Esophagus squamous epithelium (tissue), 5 donors: ENCODE measurements around the gene TPD52L1. TPM values are rescaled to one million over a fixed set of nuclear protein-coding genes. Genes with fewer than 3 reads are reported as not detected.

ENCODE experiments used
- DNase-seq: peaks from one replicate; lab custom pipeline; 2025; lab: John Stamatoyannopoulos, UW
- H3K27ac ChIP-seq, 4 donors: fragments of 200-600 bp; sonication (generic); one replicate each; pipeline ENCODE4 v1.5.1; 2016 to 2019; ENCODE audit warnings: mild to moderate bottlenecking in 1 of 4
- H3K27me3 ChIP-seq, 4 donors: fragments of 200-600 bp; sonication (generic); 1 replicate in 3 of 4; 2 replicates in 1 of 4; pipeline versions ENCODE4 v1.5.1 to v1.6.0; 2017 to 2021; ENCODE audit warnings: antibody characterized with exemption in 1 of 4
- H3K36me3 ChIP-seq, 3 donors: fragments of 200-600 bp; sonication (generic); one replicate each; pipeline ENCODE4 v1.5.1; 2016 to 2019
- H3K4me1 ChIP-seq, 3 donors: fragments of 200-600 bp; sonication (generic); one replicate each; pipeline ENCODE4 v1.5.1; 2017 to 2019
- H3K4me3 ChIP-seq, 4 donors: fragments of 200-600 bp; sonication (generic); 1 replicate in 3 of 4; 2 replicates in 1 of 4; pipeline ENCODE4 v1.5.1; 2016 to 2019; ENCODE audit warnings: mild to moderate bottlenecking in 2 of 4, moderate library complexity in 1 of 4
- H3K9me3 ChIP-seq, 3 donors: fragments of 200-600 bp; sonication (generic); one replicate each; pipeline ENCODE4 v1.5.1; 2016 to 2019
- POLR2A ChIP-seq, 4 donors: fragments of 450-650 bp; IDR thresholded peaks; one replicate each; pipeline ENCODE4 v1.6.1; 2017; ENCODE audit warnings: antibody characterized with exemption in 4 of 4, mild to moderate bottlenecking in 4 of 4, moderate library complexity in 3 of 4
- whole genome bisulfite sequencing, 2 donors: methylation state at CpG; one replicate each; pipeline ENCODE4 v1.1.5; 2018; 5-methylcytosine and 5-hydroxymethylcytosine counted together
- intact Hi-C: fragments of 100-400 bp; cut with DNase I; formaldehyde crosslinking; loops from one replicate; pipeline ENCODE4 v1.15.0; 2022
- total RNA-seq, 4 donors: library from RNA; depleted of rRNA; stranded (reverse); fragments of >200 nt; gene quantifications; one replicate each; pipeline ENCODE4 v1.1.0, GENCODE V29; 2016
- TF ChIP-seq, protein P1 (sequence below), 6 experiments: fragments of 450-650 bp in 4 of 6; fragments of 200-600 bp in 2 of 6; sonication (generic) in 2 of 6; IDR thresholded peaks; one replicate each; pipeline ENCODE4 v1.5.1; 2016 to 2019; ENCODE audit warnings: antibody characterized with exemption in 6 of 6, mild to moderate bottlenecking in 4 of 6, moderate library complexity in 4 of 6
- donor health status: DM: yes; HTN: yes; CAD: no.

Gene TPD52L1, protein sequence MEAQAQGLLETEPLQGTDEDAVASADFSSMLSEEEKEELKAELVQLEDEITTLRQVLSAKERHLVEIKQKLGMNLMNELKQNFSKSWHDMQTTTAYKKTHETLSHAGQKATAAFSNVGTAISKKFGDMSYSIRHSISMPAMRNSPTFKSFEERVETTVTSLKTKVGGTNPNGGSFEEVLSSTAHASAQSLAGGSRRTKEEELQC
- total RNA-seq: 100 to 1,000 TPM; 202 to 409 (median 275) TPM

DNA sequence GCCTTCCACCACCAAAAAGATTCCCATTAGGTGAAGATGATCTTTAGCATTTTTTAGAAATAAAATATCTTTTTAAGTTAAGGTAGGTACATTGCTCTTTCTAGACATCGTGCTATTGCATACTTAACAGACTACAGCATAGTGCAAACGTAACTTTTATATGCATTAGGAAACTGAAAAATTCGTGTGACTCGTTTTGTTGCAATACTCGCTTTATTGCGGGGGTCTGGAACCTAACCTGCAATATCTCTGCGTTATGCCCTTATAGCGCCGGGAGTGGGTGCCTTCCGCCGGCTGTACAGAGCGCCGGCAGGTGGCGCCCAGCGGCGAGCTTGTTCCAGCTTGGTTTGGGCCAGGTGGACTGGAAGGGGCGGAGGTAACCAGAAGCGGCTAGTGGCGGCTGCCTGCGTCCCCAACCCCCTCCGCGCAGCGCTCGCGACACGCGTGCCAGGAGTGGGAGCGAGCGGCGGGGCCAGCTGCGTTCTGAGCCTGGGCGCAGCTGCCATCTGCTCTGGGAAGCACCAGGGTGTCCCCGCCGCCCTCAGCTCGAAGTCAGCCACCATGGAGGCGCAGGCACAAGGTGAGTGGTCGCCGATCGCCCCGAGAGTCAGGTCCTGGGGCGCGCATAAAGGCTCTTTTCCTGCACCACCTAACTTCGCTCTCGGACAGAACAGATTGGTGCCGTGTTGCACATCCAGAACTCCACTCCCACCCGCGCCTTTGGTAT lies at the start of gene TPD52L1:
TSS of gene TPD52L1 (plus strand) at position 383 of the 727 bp plus-strand sequence. CDS start at position 562, 179 bp downstream.
- H3K27ac ChIP-seq: peak within 1 kb of the TSS; percentile 88 to 96 (median 94)
- DNase-seq: no peak
- no peaks in the 10 kb centered on the region for H3K9me3 ChIP-seq
- intact Hi-C loops: loop anchor here (10.0 kb wide), 1 partner anchor 141 kb away; no protein-coding TSS in a partner anchor
- H3K27me3 ChIP-seq: peaks cover 0 to 4% (median 0%) of the 10 kb centered on the region in 4 donors
- peaks cover 0 to 61% (median 7%) of the 10 kb centered on the region in 3 donors for H3K4me1 ChIP-seq
- H3K4me3 ChIP-seq: peak within 1 kb of the TSS; percentile 69 to 76 (median 74)
- TF ChIP-seq, protein P1, sequence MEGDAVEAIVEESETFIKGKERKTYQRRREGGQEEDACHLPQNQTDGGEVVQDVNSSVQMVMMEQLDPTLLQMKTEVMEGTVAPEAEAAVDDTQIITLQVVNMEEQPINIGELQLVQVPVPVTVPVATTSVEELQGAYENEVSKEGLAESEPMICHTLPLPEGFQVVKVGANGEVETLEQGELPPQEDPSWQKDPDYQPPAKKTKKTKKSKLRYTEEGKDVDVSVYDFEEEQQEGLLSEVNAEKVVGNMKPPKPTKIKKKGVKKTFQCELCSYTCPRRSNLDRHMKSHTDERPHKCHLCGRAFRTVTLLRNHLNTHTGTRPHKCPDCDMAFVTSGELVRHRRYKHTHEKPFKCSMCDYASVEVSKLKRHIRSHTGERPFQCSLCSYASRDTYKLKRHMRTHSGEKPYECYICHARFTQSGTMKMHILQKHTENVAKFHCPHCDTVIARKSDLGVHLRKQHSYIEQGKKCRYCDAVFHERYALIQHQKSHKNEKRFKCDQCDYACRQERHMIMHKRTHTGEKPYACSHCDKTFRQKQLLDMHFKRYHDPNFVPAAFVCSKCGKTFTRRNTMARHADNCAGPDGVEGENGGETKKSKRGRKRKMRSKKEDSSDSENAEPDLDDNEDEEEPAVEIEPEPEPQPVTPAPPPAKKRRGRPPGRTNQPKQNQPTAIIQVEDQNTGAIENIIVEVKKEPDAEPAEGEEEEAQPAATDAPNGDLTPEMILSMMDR (IDR thresholded peaks at IDR 0.05): peak; percentile 53 to 95 (median 86)
- peak in 2 of 4 donors; percentile 24 to 56 for TF ChIP-seq POLR2A (IDR thresholded peaks at IDR 0.05)
- H3K36me3 ChIP-seq: no peaks in the 10 kb centered on the region
- WGBS, 2 donors: 1 to 2% methylated on average over 8 to 13 of the region's 47 CpGs

DNA sequence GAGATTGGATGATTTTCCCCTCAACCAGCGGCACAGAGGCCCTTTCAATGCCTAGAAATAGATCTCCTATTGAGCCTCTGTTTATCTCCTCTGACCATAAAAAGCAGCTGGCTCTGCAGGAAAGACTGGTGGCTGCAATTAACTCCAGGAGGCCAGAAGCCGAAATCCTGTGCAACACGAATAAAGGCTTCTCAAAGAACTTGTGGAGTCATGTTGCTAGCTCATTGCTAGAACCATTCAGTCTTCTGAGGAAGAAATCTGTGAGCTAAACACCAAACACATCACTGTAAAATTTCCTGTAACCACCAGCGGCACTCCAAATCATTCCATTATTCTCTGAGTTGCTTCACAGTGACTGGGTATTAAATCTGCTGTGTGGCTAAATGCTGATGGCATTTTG lies 49.1 kb upstream of the TPD52L1 start:
- no peak for DNase-seq
- 16 to 31% methylated on average over 3 to 4 of the region's 4 CpGs for WGBS, 2 donors
- H3K27me3 ChIP-seq: no peaks in the 10 kb centered on the region
- H3K27ac ChIP-seq: peak overlapping the region in 2 of 4 donors; percentile 21 to 25
- no peaks in the 10 kb centered on the region for H3K9me3 ChIP-seq
- H3K36me3 ChIP-seq: no peaks in the 10 kb centered on the region
- TF ChIP-seq, protein P1 (IDR thresholded peaks at IDR 0.05): no peak
- TF ChIP-seq POLR2A (IDR thresholded peaks at IDR 0.05): no peak
- no peak overlapping the region for H3K4me3 ChIP-seq
- intact Hi-C loops: no loop called here
- peaks cover 0 to 16% (median 8%) of the 10 kb centered on the region in 3 donors for H3K4me1 ChIP-seq

DNA sequence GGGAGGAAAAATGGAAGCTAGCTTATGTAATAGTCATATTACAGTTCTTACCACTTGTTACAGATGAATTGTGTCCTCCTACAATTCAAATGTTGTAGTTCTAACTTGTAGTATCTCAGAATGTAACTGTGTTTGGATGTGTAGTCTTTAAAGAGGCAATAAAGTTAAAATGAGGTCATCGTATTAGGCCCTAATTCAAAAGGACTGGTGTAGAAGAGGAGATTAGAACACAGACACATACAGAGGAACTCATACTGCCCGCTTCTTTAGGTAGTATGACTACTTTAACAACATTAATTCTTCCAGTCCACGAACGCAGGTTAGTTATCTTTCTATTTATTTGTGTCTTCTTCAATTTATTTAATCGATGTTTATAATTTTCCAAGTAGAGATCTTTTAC lies 46.5 kb upstream of the TPD52L1 start:
- no peaks in the 10 kb centered on the region for H3K27me3 ChIP-seq

DNA sequence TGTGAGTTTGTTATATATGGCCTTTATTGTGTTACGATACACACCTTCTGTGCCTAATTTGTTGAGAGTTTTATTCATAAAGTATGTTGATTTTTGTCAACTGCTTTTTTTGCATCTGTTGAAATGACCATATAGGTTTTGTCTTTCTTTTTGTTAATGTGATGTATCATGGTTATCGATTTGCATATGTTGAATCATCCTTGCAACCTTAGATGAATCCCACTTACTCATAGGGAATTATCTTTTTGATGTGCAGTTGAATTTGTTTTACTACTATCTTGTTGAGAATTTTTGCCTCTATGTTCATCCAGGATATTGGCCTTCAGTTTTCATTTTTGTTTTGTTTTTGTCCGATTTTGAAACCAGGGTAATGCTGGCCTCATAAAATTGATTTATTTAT lies 45.7 kb upstream of the TPD52L1 start:
- H3K36me3 ChIP-seq: no peaks in the 10 kb centered on the region
- TF ChIP-seq, protein P1 (IDR thresholded peaks at IDR 0.05): no peak
- TF ChIP-seq POLR2A (IDR thresholded peaks at IDR 0.05): no peak
- 77 to 80% methylated on average over 3 of the region's 3 CpGs for WGBS, 2 donors
- H3K27ac ChIP-seq: no peak overlapping the region
- DNase-seq: no peak
- H3K4me3 ChIP-seq: no peak overlapping the region
- H3K27me3 ChIP-seq: no peaks in the 10 kb centered on the region
- intact Hi-C loops: no loop called here
- H3K9me3 ChIP-seq: peaks cover 0 to 21% (median 15%) of the 10 kb centered on the region in 3 donors
- peaks cover 0 to 10% (median 8%) of the 10 kb centered on the region in 3 donors for H3K4me1 ChIP-seq

More for the DNA sequence above, 46.5 kb upstream of the TPD52L1 start:
- no peak for DNase-seq
- H3K4me1 ChIP-seq: peaks cover 0 to 10% (median 8%) of the 10 kb centered on the region in 3 donors
- WGBS, 2 donors: 93 to 95% methylated on average over 5 of the region's 5 CpGs
- no peak overlapping the region for H3K27ac ChIP-seq
- H3K9me3 ChIP-seq: peaks cover 0 to 20% (median 15%) of the 10 kb centered on the region in 3 donors
- intact Hi-C loops: no loop called here
- H3K36me3 ChIP-seq: no peaks in the 10 kb centered on the region
- no peak overlapping the region for H3K4me3 ChIP-seq
- TF ChIP-seq, protein P1 (IDR thresholded peaks at IDR 0.05): no peak
- TF ChIP-seq POLR2A (IDR thresholded peaks at IDR 0.05): no peak

DNA sequence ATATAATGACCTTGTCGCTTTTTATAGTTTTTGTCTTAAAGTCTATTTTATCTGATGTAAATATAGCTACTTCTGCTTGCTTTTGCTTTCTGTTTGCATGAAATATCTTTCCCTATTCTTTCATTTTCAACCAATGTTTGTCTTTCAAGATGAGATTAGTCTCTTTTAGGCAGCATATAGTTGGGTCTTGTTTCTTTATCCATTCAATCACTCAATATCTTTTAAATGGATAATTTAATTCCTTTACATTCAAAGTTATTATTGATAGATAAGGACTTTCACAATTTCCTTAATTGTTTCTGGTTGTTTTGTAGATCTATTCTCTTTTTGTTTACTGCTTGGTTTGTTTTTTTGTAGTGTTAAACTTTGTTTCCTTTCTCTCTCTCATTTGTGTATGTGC lies 43.5 kb upstream of the TPD52L1 start:
- intact Hi-C loops: loop anchor here (5.0 kb wide), 1 partner anchor 243 kb away; no protein-coding TSS in a partner anchor

More for the DNA sequence above, 43.5 kb upstream of the TPD52L1 start:
- DNase-seq: no peak
- no peak overlapping the region for H3K4me3 ChIP-seq
- TF ChIP-seq, protein P1 (IDR thresholded peaks at IDR 0.05): no peak
- no peak for TF ChIP-seq POLR2A (IDR thresholded peaks at IDR 0.05)
- no peaks in the 10 kb centered on the region for H3K4me1 ChIP-seq
- peaks cover 0 to 21% (median 15%) of the 10 kb centered on the region in 3 donors for H3K9me3 ChIP-seq
- WGBS, 2 donors: 91 to 96% methylated on average over 1 of the region's 1 CpG
- H3K27ac ChIP-seq: no peak overlapping the region
- H3K36me3 ChIP-seq: no peaks in the 10 kb centered on the region
- H3K27me3 ChIP-seq: no peaks in the 10 kb centered on the region
